Measurements from ENCODE around the gene FEZF1.

Gene FEZF1

GRCh38 chr7:122310119-122311021, 5.8 kb upstream of the FEZF1 start:
- peak overlapping the region; percentile 28 for H3K4me3 ChIP-seq (ENCODE audit: low read depth, low read length)
- DNase-seq (ENCODE audit: low read depth, low spot score) = no peak
- TF ChIP-seq CTCF (IDR thresholded peaks at IDR 0.05; ENCODE audit: low read depth, low read length) = no peak
- in situ Hi-C loops (cut with HindIII; ENCODE audit: low sequenced_read_pairs) = no loop called here

- in situ Hi-C loops (cut with HindIII; ENCODE audit: low sequenced_read_pairs) = no loop called here
- no peak overlapping the region for H3K4me3 ChIP-seq (ENCODE audit: low read depth, low read length)
- TF ChIP-seq CTCF (IDR thresholded peaks at IDR 0.05; ENCODE audit: low read depth, low read length) = no peak
- no peak for DNase-seq (ENCODE audit: low read depth, low spot score)
Measured at GRCh38 chr7:122309421-122309820, 4.9 kb upstream of the FEZF1 start.

GRCh38 chr7:122307228-122307621, 2.7 kb upstream of the FEZF1 start:
- no peak for DNase-seq (ENCODE audit: low read depth, low spot score)
- H3K4me3 ChIP-seq (ENCODE audit: low read depth, low read length) = no peak overlapping the region
- in situ Hi-C loops (cut with HindIII; ENCODE audit: low sequenced_read_pairs) = no loop called here
- TF ChIP-seq CTCF (IDR thresholded peaks at IDR 0.05; ENCODE audit: low read depth, low read length) = no peak

DNA sequence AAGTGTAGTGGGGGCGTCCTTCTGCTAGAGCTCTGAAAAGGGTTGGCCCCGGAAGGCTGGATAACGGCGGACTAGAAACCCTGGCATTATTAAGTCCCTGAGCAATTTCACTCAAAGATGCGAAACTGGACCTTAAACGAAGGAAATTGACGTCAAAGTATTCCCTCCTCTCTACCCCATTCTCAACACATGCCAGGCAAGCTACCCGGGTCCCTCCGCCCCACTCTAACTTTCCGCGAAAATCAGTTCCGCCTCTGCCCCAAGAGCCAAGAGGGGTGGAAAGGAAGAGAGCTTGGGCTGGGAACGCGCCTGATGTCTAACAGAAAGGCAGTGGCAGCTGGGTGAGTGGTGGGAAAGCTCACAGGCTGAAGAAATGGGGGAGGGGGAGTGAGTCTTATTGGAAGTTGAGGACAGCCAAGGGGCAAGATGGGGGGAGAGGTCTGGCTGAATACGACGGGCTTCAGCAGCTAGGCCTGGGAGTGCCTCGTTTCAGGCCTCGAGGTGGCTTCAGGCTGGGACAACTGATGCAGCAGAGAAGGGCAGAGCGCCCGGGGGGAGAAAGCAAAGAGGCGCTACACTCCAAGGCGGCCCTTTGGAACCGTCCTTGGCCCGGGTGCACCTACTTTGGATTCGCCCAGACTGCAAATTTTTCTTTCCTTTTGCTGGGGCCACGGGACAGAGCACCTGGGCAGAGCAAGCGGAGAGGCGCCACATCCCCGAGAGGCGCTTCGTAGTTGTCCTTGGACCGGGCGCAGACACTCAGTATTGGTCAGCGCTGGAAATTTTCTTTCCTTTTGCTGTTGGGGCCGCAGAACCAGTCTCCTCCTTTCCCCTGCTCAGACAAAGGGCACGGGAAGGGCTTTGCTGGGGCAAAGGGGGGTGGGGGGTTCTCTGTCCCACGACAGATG, 2.0 kb upstream of the FEZF1 start:
- H3K4me3 ChIP-seq (ENCODE audit: low read depth, low read length) = no peak overlapping the region
- in situ Hi-C loops (cut with HindIII; ENCODE audit: low sequenced_read_pairs) = no loop called here
- DNase-seq (ENCODE audit: low read depth, low spot score) = no peak
- no peak for TF ChIP-seq CTCF (IDR thresholded peaks at IDR 0.05; ENCODE audit: low read depth, low read length)

DNA sequence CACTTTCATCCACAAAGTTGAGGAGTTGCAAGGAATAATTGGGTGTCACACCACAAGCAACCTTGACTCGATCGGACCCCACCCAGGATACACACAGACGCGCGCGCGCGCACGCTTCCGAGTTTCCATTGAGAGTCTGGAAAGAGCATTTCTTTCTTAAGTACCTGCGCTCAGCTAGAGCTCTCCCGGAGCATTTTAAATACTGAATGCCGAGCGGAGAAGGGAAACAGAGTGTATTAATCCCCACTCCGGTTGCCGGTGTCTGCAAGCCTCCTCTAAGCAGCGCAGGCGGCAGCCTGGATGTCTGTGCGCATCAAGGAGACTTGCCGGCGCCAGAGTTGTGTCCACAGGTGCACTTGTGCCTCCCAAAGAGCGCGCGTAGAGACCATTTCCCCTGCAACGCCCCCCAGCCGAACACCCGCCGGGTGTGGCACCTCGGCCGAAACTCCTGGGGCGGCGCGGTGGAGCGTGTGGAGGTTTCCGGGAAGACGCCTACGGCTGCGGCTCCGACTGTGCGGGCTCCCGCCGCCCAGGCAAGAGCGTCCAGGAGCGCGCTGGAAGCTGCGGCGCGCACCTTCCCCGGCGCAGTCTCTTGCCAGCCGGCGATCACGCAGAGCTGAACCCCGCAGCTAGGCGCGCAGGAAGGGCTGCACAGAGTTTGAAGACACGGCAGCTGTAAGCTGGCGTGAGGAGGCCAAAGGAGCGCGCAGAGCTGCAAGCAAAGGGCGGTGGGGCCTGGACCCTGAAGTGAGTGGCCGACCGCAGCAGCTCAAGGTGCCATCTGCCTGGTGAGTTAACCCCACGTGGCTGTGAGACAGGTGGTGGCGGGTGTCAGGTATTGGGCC, 1.1 kb upstream of the FEZF1 start:
- in situ Hi-C loops (cut with HindIII; ENCODE audit: low sequenced_read_pairs) = no loop called here
- H3K4me3 ChIP-seq (ENCODE audit: low read depth, low read length) = no peak overlapping the region
- DNase-seq (ENCODE audit: low read depth, low spot score) = peak; percentile 33
- no peak for TF ChIP-seq CTCF (IDR thresholded peaks at IDR 0.05; ENCODE audit: low read depth, low read length)

GRCh38 chr7:122304996-122305421, 459 bp upstream of the FEZF1 start:
- H3K4me3 ChIP-seq (ENCODE audit: low read depth, low read length) = no peak overlapping the region
- no peak for DNase-seq (ENCODE audit: low read depth, low spot score)
- TF ChIP-seq CTCF (IDR thresholded peaks at IDR 0.05; ENCODE audit: low read depth, low read length) = no peak
- in situ Hi-C loops (cut with HindIII; ENCODE audit: low sequenced_read_pairs) = no loop called here
